ENCODE data around the gene MMD.
"Not testable (repeated sequence)": the region's sequence is repeated elsewhere in the genome, so short reads cannot be mapped to it uniquely, and the experiment has no call there.

MMD gene

DNA sequence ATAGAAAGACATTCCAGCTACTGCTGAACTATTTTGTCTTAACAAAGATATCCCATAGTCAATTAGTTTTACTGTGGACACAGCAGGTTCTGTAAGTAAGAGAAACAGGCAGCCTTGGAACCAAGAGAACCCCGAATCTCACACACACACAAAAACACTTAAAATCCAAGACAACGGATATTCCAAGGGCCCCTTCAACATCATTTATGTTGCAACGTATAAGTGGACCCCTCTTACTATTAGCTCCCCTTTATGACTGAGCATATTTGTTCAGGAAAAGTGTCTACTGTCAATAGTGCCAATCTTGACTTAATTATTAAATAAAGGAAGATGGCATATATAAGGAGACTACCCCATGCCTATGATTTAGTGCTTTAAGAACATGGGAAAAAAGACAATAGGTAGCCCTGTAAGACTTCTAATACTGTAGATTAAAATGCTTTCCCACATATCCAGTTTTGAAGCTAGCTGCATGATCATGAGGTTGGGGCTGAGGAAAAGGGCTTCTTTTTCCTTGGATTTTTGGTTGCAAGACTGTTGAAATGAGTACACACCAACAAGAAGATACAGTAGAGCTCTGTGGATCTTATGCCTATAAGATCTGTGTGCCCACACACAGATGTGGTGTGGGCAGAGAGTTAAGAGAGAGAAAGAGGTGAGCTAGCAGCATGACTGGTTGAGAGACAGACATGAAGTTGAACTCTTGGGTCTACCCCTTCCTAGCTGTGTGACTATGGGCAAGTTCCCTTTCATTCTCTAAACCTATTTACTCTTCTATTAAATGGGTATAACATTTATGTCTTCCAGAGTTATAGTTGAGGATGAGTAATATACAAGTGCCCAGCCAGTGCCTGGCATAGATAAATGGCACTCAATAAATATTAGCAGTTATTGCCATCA is 3.0 kb downstream of the MMD start:
- DNase-seq: no peak

GRCh38 chr17:55417411-55418268 is 4.0 kb downstream of the MMD start:
- DNase-seq: no peak

GRCh38 chr17:55416470-55417052 is 5.1 kb downstream of the MMD start:
- no peak for DNase-seq

- no peak for DNase-seq
Observed at GRCh38 chr17:55416000-55416399, 5.6 kb downstream of the MMD start.

- no peak for DNase-seq
Observed at GRCh38 chr17:55414983-55415382, 6.7 kb downstream of the MMD start.

DNA sequence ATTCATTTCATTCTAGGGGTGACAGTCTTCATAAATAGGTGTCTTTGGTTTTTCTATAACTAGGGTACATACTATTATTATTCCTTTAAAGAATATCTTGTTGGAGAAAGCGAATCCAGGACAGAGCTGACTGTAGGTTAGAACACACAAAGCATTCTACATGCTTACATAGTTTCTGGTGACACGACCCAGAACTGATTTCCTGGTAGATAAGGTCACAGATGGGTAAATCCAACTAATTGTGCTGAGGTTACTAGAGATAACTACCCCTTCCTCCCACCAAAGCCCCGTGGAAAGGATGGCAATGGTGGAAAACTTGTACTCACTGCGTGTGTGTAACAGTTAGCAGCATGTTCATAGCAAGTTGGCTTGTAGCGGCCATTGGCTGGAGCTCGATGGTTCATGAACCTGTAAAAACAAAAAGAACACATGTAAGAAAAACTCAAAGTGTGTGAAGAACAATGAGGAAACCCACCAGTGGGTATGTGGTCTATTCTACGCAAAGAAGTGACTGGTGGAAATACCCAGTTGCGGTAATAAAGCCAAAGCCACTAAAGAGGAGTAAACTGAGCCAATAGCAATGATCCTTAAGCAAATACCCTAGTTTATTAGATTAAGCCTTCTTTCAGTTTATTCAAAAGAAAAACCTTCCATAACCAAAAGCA is 7.7 kb downstream of the MMD start:
- no peak for DNase-seq

GRCh38 chr17:55411463-55411855 is 10.2 kb downstream of the MMD start:
- DNase-seq: no peak

DNA sequence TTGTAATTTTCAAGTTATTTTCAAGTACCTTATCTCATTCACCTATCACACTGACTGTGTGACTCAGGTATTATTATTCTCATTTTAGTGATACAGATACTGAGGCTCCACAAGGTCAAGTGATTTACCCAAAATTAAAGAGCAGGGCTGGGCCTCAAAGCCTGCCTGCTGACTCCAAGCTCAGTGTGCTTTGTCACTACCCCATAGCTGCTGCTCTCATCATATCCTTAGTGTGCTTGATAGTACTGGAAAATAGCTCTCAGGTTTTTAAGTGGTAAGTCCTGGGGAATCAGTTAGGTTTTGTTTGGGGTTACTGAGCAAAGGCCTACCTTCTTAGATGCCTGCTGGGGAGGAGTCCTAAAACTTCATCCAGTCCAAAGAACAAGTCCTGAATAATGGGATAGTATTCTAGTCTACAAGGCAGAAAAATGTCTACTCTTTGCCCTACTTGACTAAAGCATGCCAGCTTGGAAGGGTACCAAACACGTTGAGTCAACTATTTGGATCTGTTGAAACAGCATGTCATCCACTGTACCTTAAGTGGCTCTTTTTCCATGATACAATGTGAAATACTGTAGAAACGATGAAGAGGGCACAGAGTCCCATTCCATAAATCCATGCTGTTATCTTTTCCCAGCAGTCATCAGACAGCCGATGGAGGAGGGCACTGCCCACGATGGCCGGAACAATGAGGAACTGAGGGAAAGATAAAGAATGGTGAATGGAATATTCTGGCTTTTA is 10.7 kb downstream of the MMD start:
- DNase-seq: no peak

DNA sequence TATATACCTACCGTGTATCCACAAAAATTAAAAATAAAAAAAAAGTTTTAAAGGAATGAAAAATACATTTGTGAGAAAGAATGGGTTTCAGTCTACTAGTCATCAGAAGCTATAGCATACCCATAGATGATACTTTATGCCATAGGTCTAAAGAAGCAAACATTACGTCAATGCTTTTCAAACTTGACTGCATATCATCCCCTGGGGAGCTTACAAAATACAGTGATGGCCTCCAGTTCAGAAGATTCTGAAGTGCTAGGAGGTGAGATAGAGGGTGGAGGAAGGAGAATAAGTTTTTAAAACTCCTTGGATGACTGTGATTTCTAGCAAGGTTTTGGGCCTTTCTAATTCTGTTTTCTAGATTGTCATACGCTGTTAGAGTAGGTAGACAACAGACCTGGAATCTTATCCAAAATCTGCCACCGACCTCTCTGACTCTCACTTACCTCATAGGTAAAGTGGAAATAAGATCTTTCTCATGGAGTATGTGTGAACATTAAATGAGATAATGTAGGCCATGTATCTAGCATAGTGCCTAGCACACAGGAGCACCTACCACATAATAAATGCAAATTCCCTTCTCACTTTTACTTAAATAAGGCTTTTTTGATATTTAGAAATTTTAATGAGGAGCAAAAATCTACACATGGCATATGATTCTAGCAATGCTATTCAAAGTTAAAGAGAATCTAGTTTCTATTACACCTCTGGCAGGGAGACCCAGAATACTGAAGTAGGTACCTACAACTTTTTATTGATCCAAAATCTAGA is 12.4 kb downstream of the MMD start:
- no peak for DNase-seq

DNA sequence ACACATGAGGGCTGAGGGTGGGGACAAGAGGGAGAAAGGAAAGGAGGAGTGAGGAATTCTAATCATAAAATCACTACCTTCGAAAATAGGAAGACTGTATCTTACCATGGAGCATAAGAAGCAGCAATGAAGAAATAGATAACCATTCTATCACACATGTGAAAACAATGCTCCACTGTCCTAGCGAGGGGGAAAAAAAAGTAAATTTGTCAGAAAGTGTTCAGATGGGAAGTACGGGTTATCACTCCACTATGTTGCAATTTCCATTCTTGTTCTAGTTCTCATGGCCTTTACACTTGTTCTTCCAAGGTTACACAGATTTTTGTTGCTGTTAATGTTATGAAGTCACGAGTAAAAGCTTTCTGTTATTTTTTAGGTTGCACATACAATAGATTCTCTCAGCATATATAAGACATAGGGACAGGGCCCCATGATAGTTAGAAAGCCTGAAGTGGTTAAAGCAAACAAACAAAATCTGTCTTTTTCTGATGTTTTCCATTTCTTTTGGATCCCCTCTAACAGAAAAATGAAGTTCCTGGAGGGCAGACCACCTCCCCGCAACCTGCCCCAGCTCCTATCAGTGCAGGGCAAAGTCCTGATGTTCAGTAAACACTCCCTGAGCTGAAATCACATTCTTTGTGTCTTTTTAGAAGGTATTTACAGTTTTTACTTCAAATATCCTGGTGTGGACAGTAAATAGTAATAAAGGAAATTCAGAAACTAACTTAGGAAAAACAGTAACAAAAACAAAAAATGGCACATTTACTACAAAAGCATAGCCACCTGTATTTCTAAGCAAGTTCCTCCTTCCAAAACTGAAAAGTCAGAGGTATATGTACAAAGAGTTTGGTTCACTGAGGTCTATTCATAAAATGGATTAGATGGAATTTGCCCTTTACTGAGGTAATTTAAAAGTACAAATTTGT is 13.7 kb downstream of the MMD start:
- no peak for DNase-seq

DNA sequence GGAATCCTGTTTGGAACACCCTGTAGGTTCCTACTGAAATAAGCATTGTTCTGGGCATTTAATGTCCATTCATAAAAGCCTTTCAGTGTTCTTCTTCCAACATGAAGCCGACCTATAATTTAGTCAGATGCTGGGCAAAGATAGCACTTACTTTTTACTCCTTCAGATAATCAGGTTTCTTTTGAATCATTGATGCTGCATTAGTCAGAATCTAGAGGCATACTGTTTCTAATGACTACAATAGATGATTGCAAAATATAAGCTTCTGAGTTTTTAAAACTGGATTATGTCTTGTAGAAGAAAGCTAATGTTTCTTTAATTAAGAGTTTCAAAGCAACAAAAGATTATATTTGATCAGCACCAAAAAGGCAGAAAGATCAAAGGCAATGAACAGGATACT is 16.0 kb downstream of the MMD start:
- DNase-seq: no peak

- DNase-seq: not testable (repeated sequence)
Observed at GRCh38 chr17:55404197-55404596, 17.4 kb downstream of the MMD start.

- DNase-seq: no peak
Observed at GRCh38 chr17:55402374-55402773, 19.3 kb downstream of the MMD start.

DNA sequence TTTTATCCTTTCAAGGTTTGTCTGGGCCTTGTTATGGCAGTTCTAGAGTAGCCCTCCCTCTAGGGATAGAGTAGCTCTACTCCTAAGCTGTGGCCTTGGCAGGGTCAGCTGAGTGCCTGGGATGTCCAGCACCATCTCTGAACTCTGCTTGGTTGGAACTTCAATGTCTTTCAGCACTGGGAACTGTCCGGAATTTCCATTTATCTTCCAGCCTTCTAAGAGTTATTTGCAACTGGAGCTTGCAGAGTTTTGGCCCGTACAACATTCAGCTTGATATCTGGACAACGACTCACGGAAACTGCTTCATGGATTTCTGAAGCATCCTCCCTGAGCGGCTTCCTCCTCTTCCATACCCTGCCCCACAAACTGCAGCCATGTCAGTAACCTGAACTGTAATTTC is 22.9 kb downstream of the MMD start:
- no peak for DNase-seq

GRCh38 chr17:55395803-55396505 is 25.7 kb downstream of the MMD start:
- DNase-seq: no peak

GRCh38 chr17:55394357-55395021 is 27.1 kb downstream of the MMD start:
- DNase-seq: no peak

GRCh38 chr17:55391764-55392467 is 29.7 kb downstream of the MMD start:
- no peak for DNase-seq

- no peak for DNase-seq
Observed at GRCh38 chr17:55391244-55391757, 30.3 kb downstream of the MMD start.
